Suprapubic skin (tissue), 4 donors: Measurements from ENCODE around the gene PUSL1. TPM values are rescaled to one million over a fixed set of nuclear protein-coding genes. Genes with fewer than 3 reads are reported as not detected.

Experiments used
- DNase-seq, 2 donors: peaks; one replicate each; pipeline ENCODE4 v3.0.0-alpha.2; 2019; ENCODE audit warnings: low spot score in 2 of 2
- H3K27ac ChIP-seq: fragments of 200-600 bp; sonication (generic); one replicate; pipeline ENCODE4 v1.5.1; 2019
- H3K27me3 ChIP-seq: fragments of 200-600 bp; sonication (generic); one replicate; pipeline ENCODE4 v1.5.1; 2019
- H3K36me3 ChIP-seq: fragments of 200-600 bp; sonication (generic); one replicate; pipeline ENCODE4 v1.5.1; 2019
- H3K4me1 ChIP-seq: fragments of 200-600 bp; sonication (generic); one replicate; pipeline ENCODE4 v1.5.1; 2019
- H3K4me3 ChIP-seq: fragments of 200-600 bp; sonication (generic); one replicate; pipeline ENCODE4 v1.5.1; 2019; ENCODE audit warnings: mild to moderate bottlenecking
- H3K9me3 ChIP-seq: fragments of 200-600 bp; sonication (generic); one replicate; pipeline ENCODE4 v1.5.1; 2019
- CTCF ChIP-seq, 2 donors: fragments of 200-600 bp in 1 of 2; fragments of 450-650 bp in 1 of 2; sonication (generic) in 1 of 2; IDR thresholded peaks; one replicate each; pipeline ENCODE4 v1.5.1; 2016 to 2019; ENCODE audit warnings: antibody characterized with exemption in 2 of 2, mild to moderate bottlenecking in 1 of 2, moderate library complexity in 1 of 2
- EP300 ChIP-seq: sonication (generic); formaldehyde crosslinking; IDR thresholded peaks from one replicate; pipeline ENCODE4 v1.6.1; 2017; ENCODE audit warnings: antibody characterized with exemption
- POLR2A ChIP-seq, 2 donors: fragments of 450-650 bp; IDR thresholded peaks; one replicate each; pipeline ENCODE4 v1.6.1; 2017; ENCODE audit warnings: antibody characterized with exemption in 2 of 2, mild to moderate bottlenecking in 2 of 2, moderate library complexity in 2 of 2
- POLR2AphosphoS5 ChIP-seq, 3 donors: sonication (generic); formaldehyde crosslinking; IDR thresholded peaks; one replicate each; pipeline ENCODE4 v1.6.1; 2017; ENCODE audit warnings: antibody characterized with exemption in 3 of 3
- WGBS: methylation state at CpG from one replicate; pipeline ENCODE4 v1.1.5; 2018; 5-methylcytosine and 5-hydroxymethylcytosine counted together
- total RNA-seq, 4 donors: library from RNA; depleted of rRNA; stranded (reverse); fragments of >200 nt; gene quantifications; one replicate each; pipeline ENCODE4 v1.1.0, GENCODE V29; 2016

PUSL1 gene
- total RNA-seq, 4 donors from 2014 or later, result 16.9 to 56.4 (median 36.4) TPM

GRCh38 chr1:1346501-1346890, 38.1 kb downstream of the PUSL1 start:
- Histone ChIP-seq H3K9me3 (no peaks in the 10 kb centered on the region), H3K36me3 (peaks cover 4% of the 10 kb centered on the region), H3K4me1 (peaks cover 57% of the 10 kb centered on the region), H3K27ac (no peak overlapping the region), H3K4me3 (peak overlapping the region; percentile 81), H3K27me3 (no peaks in the 10 kb centered on the region)
- 84% methylated on average over 5 of the region's 10 CpGs for WGBS
- TF ChIP-seq CTCF (IDR thresholded peaks at IDR 0.05), result no peak
- no peak for TF ChIP-seq POLR2AphosphoS5 (IDR thresholded peaks at IDR 0.05)
- no peak for TF ChIP-seq EP300
- no peak for TF ChIP-seq POLR2A (IDR thresholded peaks at IDR 0.05)
- DNase-seq, result no peak

- WGBS, result 74% methylated on average over 7 of the region's 10 CpGs
- TF ChIP-seq EP300 (no peak), POLR2AphosphoS5 (IDR thresholded peaks at IDR 0.05) (no peak), CTCF (IDR thresholded peaks at IDR 0.05) (no peak), POLR2A (IDR thresholded peaks at IDR 0.05) (no peak)
- DNase-seq, result no peak
- Histone ChIP-seq H3K27ac (peak overlapping the region; percentile 71), H3K9me3 (no peaks in the 10 kb centered on the region), H3K4me1 (peaks cover 62% of the 10 kb centered on the region), H3K4me3 (peak overlapping the region; percentile 81), H3K27me3 (no peaks in the 10 kb centered on the region), H3K36me3 (no peaks in the 10 kb centered on the region)
These were observed 38.7 kb downstream of the PUSL1 start for GRCh38 chr1:1347026-1347595.

DNA sequence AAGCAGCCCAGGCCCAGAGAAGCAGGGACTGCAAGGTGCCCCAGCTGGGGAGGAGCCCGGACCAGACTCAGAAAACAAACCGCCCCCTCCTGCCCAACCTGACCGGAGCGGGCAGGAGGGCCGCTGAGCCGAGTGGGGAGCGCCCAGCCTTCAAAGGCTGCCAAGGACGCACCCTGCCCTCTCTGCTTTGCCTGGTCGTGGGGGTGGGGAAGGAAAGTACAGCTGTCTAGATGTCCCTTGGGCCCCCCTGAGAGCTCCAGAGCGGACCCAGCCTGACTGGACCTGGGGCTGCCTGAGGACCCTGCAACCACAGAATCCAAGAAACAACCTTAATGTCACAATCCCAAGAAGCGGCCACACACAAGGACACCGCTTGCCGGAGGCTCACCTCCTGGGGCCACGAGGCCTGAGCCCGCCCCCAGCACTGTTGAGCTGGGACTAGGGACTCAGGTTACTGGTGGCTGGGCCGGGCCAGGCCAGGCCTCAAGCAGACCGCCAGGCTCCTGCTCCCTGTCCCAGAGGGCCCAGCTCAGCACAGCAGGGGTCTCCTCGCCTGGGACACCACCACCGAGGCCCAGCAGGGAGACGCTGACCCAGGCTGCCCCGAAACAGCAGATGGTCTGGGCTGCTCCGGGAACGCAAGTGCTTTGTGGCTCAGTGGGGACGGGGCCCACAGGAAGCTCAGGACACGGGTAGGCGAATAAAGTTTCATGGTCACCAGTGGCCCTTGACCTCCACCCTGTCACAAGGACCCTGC, 39.4 kb downstream of the PUSL1 start:
- Histone ChIP-seq H3K36me3 (no peaks in the 10 kb centered on the region), H3K27ac (peak overlapping the region; percentile 71), H3K27me3 (no peaks in the 10 kb centered on the region), H3K4me3 (peak overlapping the region; percentile 81), H3K9me3 (no peaks in the 10 kb centered on the region), H3K4me1 (peaks cover 69% of the 10 kb centered on the region)
- no peak for DNase-seq
- TF ChIP-seq POLR2A (IDR thresholded peaks at IDR 0.05), result no peak
- no peak for TF ChIP-seq CTCF (IDR thresholded peaks at IDR 0.05)
- TF ChIP-seq POLR2AphosphoS5 (IDR thresholded peaks at IDR 0.05), result no peak
- TF ChIP-seq EP300, result no peak
- whole genome bisulfite sequencing, result 14% methylated on average over 9 of the region's 26 CpGs

- no peak for TF ChIP-seq EP300
- no peak for TF ChIP-seq POLR2AphosphoS5 (IDR thresholded peaks at IDR 0.05)
- no peak for TF ChIP-seq POLR2A (IDR thresholded peaks at IDR 0.05)
- TF ChIP-seq CTCF (IDR thresholded peaks at IDR 0.05), result no peak
- H3K36me3 ChIP-seq, result no peaks in the 10 kb centered on the region
- peak overlapping the region; percentile 71 for H3K27ac ChIP-seq
- DNase-seq, result no peak
- H3K4me3 ChIP-seq, result peak overlapping the region; percentile 81
- peaks cover 74% of the 10 kb centered on the region for H3K4me1 ChIP-seq
- WGBS, result 0% methylated on average over 6 of the region's 109 CpGs
- no peaks in the 10 kb centered on the region for H3K9me3 ChIP-seq
- peaks cover 7% of the 10 kb centered on the region for H3K27me3 ChIP-seq
These were observed 40.2 kb downstream of the PUSL1 start for GRCh38 chr1:1348420-1349255.
